Inflammatory macrophage treated with lipopolysaccharide for 1 hour (primary cell): ENCODE measurements around the gene ATL3.
"Not testable (repeated sequence)": the region's sequence is repeated elsewhere in the genome, so short reads cannot be mapped to it uniquely, and the experiment has no call there.

Source experiments
- DNase-seq, 2 donors: peaks; one replicate each; pipeline ENCODE4 v3.0.0-alpha.2; 2020 to 2022

ATL3 gene

DNA sequence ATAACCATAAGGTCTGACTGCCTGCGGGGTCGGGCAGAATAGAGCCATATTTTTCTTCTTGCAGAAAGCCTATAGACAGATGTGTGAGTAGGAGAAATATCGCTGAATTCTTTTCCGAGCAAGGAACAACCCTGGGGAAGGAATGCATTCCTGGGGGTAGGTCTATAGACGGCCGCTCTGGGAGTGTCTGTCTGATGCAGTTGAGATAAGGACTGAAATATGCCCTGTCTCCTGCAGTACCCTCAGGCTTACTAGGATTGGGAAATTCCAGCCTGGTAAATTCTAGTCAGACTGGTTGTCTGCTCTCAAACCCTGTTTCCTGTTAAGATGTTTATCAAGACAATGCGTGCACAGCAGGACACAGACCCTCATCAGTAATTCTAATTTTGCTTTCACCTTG is 90.0 kb downstream of the ATL3 start:
- not testable (repeated sequence) for DNase-seq

DNA sequence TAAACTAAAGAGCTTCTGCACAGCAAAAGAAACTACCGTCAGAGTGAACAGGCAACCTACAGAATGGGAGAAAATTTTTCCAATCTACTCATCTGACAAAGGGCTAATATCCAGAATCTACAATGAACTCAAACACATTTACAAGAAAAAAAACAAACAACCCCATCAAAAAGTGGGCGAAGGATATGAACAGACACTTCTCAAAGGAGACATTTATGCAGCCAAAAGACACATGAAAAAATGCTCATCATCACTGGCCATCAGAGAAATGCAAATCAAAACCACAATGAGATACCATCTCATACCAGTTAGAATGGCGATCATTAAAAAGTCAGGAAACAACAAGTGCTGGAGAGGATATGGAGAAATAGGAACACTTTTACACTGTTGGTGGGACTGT is 92.3 kb downstream of the ATL3 start:
- not testable (repeated sequence) for DNase-seq

DNA sequence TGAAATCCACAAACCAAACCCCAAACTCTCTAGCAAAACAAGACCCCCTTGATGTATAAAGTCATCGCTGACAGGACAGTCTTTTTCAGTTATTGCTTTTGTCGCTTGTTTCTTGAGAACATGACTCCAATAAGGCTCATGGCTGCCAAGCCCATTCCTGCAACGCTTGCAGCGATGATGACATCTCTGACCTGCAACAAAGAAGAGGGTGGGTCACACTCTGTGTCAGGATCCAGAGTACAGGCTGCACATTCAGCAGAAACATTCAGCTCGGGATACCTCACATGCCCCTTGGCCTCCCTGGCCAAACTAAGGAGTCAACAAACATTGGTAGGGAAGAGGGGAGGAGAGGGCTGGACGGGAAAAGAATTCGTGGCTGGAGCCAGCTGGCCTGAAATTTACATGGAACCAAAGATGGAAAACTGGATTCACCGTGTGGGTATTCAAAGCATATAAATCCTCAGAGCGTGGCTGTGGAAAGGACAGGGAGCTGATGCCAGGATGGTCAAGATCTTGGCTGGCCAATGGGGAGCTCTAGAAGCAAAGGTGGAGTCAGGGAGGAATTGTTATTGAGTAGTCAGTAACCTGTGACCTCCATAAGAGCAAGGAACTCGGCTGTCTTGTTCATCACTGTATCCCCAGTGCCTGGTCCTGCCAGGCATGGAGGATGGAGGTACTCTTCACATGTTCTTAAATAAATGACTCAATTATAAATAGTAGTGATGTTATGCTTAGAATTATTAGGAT is 96.1 kb downstream of the ATL3 start:
- no peak for DNase-seq
